Testis (tissue), 3 donors: ENCODE data around the gene CYFIP2. TPM values are rescaled to one million over a fixed set of nuclear protein-coding genes. Genes with fewer than 3 reads are reported as not detected.

Experiments
- DNase-seq: peaks from one replicate; pipeline ENCODE4 v3.0.0-alpha.2; 2019
- H3K27ac ChIP-seq, 2 donors: fragments of 200-600 bp; sonication (generic); one replicate each; pipeline ENCODE4 v1.5.1; 2019
- H3K27me3 ChIP-seq: fragments of 200-600 bp; sonication (generic); one replicate; pipeline ENCODE4 v1.5.1; 2019
- H3K36me3 ChIP-seq: fragments of 200-600 bp; sonication (generic); one replicate; pipeline ENCODE4 v1.5.1; 2017; ENCODE audit warnings: low read depth; ENCODE audit errors: missing control alignments
- H3K4me1 ChIP-seq: fragments of 200-600 bp; sonication (generic); one replicate; pipeline ENCODE4 v1.5.1; 2019
- H3K4me3 ChIP-seq, 2 donors: fragments of 200-600 bp; sonication (generic); one replicate each; pipeline ENCODE4 v1.5.1; 2017 to 2019
- H3K9me3 ChIP-seq: fragments of 200-600 bp; sonication (generic); one replicate; pipeline ENCODE4 v1.5.1; 2017
- POLR2A ChIP-seq: fragments of 450-650 bp; IDR thresholded peaks from one replicate; pipeline ENCODE4 v1.6.1; 2017; ENCODE audit warnings: antibody characterized with exemption, mild to moderate bottlenecking, moderate library complexity
- WGBS, 2 donors: methylation state at CpG; one replicate each; pipeline ENCODE4 v1.1.5; 2018; 5-methylcytosine and 5-hydroxymethylcytosine counted together
- intact Hi-C: fragments of 100-400 bp; cut with DNase I; formaldehyde crosslinking; loops from one replicate; pipeline ENCODE4 v1.15.1; 2023; ENCODE audit warnings: low total_unique reads
- polyA plus RNA-seq: library from polyadenylated mRNA; stranded (reverse); fragments of 350-450 nt; fragmentation: Illumina TruSeq; extraction: RNeasy Lipid Tissue Mini Kit (QIAGEN cat#74804); gene quantifications from one replicate; pipeline ENCODE4 v1.2.3, GENCODE V29; 2014; ENCODE audit warnings: low read depth, low replicate concordance; ENCODE audit not compliant: insufficient read depth
- total RNA-seq, 2 donors: library from RNA; depleted of rRNA; stranded (reverse); fragments of >200 nt; gene quantifications; one replicate each; pipeline ENCODE4 v1.2.3, GENCODE V29; 2016
- TF ChIP-seq, protein P1 (sequence below), 3 experiments: fragments of 450-650 bp in 2 of 3; fragments of 200-600 bp in 1 of 3; sonication (generic) in 1 of 3; IDR thresholded peaks; one replicate each; pipeline ENCODE4 v1.5.1; 2016 to 2019; ENCODE audit warnings: antibody characterized with exemption in 3 of 3, mild to moderate bottlenecking in 2 of 3, moderate library complexity in 1 of 3

The CYFIP2 gene
- total and polyA plus RNA-seq, 3 donors from 2014 or later, result 21.7 to 41.4 (median 32.1) TPM

DNA sequence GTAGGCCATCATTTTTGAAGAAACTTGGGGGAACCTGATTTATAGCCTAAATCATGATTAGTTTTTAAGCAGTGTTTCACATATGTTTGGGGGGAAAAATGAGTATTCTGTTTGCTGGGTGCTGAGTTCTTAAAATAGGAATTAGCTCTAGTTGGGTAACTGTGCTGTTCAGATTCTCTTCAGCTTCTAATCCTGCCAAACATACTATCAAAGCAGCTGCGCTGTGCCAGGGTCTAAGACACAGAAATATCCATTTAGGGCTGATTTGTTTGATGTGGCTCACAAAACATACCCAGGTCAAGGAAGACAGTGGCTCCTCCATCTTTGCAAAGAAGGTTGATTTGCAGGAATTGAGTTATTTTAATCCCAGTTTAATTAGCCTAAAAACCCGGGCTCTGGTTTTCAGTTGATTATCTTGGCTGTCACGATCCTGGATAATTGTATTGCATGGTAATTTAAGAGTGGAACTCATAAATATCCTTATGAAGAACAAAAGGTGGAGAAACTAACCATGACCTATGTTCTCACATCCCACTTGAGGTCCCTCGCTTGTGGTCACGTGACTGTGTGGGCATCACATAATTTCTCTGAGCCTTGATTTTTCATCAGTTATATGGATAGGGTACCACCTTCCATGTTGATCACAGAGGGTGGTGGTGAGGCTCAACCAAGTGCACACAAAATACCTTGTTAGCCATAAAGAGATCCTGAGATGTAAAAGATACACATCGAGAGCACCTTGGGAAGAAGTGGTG lies 18.7 kb downstream of the CYFIP2 start:
- Histone ChIP-seq H3K4me3 (no peak overlapping the region), H3K27me3 (no peaks in the 10 kb centered on the region), H3K4me1 (no peaks in the 10 kb centered on the region), H3K36me3 (no peaks in the 10 kb centered on the region), H3K27ac (no peak overlapping the region), H3K9me3 (no peaks in the 10 kb centered on the region)
- TF ChIP-seq, protein P1, sequence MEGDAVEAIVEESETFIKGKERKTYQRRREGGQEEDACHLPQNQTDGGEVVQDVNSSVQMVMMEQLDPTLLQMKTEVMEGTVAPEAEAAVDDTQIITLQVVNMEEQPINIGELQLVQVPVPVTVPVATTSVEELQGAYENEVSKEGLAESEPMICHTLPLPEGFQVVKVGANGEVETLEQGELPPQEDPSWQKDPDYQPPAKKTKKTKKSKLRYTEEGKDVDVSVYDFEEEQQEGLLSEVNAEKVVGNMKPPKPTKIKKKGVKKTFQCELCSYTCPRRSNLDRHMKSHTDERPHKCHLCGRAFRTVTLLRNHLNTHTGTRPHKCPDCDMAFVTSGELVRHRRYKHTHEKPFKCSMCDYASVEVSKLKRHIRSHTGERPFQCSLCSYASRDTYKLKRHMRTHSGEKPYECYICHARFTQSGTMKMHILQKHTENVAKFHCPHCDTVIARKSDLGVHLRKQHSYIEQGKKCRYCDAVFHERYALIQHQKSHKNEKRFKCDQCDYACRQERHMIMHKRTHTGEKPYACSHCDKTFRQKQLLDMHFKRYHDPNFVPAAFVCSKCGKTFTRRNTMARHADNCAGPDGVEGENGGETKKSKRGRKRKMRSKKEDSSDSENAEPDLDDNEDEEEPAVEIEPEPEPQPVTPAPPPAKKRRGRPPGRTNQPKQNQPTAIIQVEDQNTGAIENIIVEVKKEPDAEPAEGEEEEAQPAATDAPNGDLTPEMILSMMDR (IDR thresholded peaks at IDR 0.05), result no peak
- no peak for TF ChIP-seq POLR2A
- 78 to 86% methylated on average over 6 of the region's 6 CpGs for WGBS, 2 donors
- DNase-seq, result no peak
- intact Hi-C loops, result no loop called here

DNA sequence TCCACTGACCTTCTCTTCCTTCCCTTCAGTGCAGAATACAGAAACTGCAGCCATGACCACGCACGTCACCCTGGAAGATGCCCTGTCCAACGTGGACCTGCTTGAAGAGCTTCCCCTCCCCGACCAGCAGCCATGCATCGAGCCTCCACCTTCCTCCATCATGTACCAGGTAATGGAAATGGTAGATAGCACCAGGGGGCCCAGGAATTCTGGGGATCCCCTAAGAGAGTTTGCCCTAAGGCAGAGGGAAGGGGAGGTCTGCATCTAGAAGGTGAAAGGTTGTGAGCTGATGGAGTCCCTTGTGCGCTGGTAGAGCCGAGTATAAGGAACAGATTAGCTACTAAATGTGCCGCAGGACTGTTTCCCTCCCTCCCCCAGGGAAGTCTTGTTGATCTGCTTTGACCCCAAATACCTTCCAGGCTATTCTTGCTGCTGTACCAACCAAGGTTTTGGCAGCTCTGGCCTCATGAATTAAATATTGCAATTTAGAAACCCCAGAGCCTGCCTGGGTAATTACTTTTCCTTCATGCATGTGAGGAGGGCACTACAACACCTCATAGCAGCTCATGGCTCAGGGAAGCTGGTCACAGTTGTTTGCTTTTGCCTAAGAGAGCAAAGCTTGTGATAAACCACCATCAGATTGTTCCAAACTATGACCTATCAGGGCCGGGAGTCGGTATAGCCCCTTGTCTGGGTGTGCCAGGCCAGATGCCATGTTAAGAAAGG lies 19.6 kb downstream of the CYFIP2 start:
- TF ChIP-seq POLR2A, result no peak
- TF ChIP-seq, protein P1 (IDR thresholded peaks at IDR 0.05), result no peak
- DNase-seq, result no peak
- no peaks in the 10 kb centered on the region for H3K27me3 ChIP-seq
- no peak overlapping the region for H3K27ac ChIP-seq
- H3K4me3 ChIP-seq, result no peak overlapping the region
- intact Hi-C loops, result no loop called here
- WGBS, 2 donors, result 89 to 94% methylated on average over 10 of the region's 10 CpGs
- no peaks in the 10 kb centered on the region for H3K4me1 ChIP-seq
- H3K36me3 ChIP-seq, result no peaks in the 10 kb centered on the region
- H3K9me3 ChIP-seq, result no peaks in the 10 kb centered on the region

DNA sequence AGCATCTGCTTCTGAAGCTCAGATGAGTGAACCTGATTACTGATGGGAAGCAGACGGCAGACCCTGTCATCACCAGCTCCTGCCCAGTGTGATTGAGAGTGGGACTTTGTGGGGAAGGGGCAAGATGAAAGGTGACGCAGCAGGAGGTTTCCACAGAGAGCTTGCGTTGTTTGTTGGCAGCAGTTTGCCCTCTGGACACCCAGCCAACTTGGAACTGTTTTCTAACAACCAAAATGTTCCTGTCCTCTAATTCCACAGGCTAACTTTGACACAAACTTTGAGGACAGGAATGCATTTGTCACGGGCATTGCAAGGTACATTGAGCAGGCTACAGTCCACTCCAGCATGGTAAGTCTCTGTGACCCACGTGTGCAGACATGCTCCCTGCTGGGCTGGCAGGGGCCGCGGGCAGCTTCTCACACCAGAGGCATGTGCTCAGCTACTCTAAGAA lies 20.9 kb downstream of the CYFIP2 start:
- intact Hi-C loops, result no loop called here

DNA sequence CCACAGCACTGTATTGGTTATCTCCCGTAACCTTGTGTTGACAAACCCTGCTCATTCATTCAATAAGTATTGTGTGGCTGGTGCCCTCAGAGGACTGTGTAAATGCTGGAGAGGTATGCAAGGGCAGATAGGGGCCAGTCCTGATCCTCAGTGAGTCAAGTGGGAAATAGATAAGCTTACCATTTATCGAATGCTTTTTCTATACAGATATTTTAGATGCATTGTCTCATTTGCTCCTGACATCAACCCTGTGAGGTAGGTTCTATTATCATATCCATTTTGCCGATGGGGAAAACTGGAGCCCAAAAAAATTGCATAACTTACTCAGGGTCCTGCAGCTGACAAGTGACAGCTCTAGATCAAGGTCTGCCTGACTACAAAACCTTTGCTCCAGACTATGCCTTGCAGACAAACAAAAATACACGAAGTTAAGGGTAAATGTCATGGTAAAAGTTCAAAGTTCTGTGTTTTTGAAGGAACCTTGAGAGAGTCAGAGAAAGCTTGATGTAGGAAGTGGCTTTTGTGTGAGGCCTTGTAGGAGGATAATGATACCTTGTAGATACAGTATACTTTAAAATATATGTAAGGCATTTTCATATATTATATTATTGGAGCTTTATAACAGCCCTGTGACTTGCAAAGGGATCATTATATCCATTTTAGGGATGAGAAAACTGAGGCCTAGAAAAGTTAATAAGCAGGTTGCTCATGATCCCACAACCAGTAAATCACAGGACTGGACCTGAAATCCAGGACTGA lies 22.7 kb downstream of the CYFIP2 start:
- intact Hi-C loops, result no loop called here
- DNase-seq, result no peak
- TF ChIP-seq, protein P1 (IDR thresholded peaks at IDR 0.05), result no peak
- TF ChIP-seq POLR2A, result no peak
- no peaks in the 10 kb centered on the region for H3K4me1 ChIP-seq
- no peaks in the 10 kb centered on the region for H3K27me3 ChIP-seq
- no peaks in the 10 kb centered on the region for H3K36me3 ChIP-seq
- no peaks in the 10 kb centered on the region for H3K9me3 ChIP-seq
- WGBS, 2 donors, result 82 to 85% methylated on average over 3 to 4 of the region's 4 CpGs
- H3K27ac ChIP-seq, result no peak overlapping the region
- H3K4me3 ChIP-seq, result no peak overlapping the region

More for the DNA sequence above, 20.9 kb downstream of the CYFIP2 start:
- Histone ChIP-seq H3K4me3 (no peak overlapping the region), H3K27me3 (no peaks in the 10 kb centered on the region), H3K4me1 (no peaks in the 10 kb centered on the region), H3K27ac (no peak overlapping the region), H3K36me3 (no peaks in the 10 kb centered on the region), H3K9me3 (no peaks in the 10 kb centered on the region)
- TF ChIP-seq, protein P1 (IDR thresholded peaks at IDR 0.05), result no peak
- no peak for TF ChIP-seq POLR2A
- no peak for DNase-seq
- WGBS, 2 donors, result 85 to 87% methylated on average over 7 of the region's 7 CpGs
